GM19328 (cell line): ENCODE measurements around the gene DAGLA.

Source experiments
- ATAC-seq: cut with Tn5 transposase; IDR thresholded peaks from one replicate; pipeline ENCODE4 v1.9.1; 2021; ENCODE audit warnings: mild to moderate bottlenecking, moderate library complexity; ENCODE audit not compliant: unreplicated experiment

DAGLA gene

DNA sequence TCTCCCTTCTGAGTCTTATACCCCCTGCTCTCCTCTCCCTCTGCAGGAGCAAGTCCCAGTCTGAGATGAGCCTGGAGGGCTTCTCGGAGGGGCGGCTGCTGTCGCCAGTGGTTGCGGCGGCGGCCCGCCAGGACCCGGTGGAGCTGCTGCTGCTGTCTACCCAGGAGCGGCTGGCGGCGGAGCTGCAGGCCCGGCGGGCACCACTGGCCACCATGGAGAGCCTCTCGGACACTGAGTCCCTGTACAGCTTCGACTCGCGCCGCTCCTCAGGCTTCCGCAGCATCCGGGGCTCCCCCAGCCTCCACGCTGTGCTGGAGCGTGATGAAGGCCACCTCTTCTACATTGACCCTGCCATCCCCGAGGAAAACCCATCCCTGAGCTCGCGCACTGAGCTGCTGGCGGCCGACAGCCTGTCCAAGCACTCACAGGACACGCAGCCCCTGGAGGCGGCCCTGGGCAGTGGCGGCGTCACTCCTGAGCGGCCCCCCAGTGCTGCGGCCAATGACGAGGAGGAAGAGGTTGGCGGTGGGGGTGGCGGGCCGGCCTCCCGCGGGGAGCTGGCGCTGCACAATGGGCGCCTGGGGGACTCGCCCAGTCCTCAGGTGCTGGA is 63.4 kb downstream of the DAGLA start:
- no peak for ATAC-seq

DNA sequence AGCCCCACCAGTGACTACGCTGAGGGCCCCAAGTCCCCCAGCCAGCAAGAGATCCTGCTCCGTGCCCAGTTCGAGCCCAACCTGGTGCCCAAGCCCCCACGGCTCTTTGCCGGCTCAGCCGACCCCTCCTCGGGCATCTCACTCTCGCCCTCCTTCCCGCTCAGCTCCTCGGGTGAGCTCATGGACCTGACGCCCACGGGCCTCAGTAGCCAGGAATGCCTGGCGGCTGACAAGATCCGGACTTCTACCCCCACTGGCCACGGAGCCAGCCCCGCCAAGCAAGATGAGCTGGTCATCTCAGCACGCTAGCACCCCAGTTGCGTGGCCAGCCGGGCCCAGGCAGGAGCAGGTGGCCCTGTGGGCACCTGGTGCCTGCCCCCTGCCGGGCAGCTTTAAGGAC is 64.0 kb downstream of the DAGLA start:
- ATAC-seq = no peak

DNA sequence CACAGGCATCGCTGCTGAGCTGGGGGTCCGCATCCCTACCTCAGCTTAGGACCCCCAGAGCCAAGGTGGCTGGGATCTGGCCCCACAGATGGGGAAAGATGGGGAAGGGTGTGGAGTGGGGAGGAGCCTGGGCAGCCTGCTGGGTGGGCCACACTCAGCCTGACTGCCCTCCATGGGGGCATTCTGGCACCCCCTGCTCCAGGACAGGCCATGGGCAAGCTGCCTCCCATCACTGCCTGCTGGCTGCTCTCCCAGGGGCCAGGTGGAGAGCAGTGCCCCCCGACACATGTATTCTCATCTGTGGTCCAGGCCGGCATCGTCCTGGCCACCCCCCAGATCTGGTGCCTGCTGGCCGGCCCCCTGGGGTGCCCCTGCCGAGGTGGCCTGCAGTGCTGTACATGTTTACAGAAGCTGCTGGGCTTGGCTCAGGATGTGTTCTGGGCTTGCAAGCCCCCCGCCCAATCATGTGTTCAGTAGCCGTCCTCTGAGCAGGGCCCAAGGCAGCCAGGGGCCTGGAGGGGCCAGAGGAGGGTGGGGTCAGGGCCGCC is 64.5 kb downstream of the DAGLA start:
- ATAC-seq = no peak

DNA sequence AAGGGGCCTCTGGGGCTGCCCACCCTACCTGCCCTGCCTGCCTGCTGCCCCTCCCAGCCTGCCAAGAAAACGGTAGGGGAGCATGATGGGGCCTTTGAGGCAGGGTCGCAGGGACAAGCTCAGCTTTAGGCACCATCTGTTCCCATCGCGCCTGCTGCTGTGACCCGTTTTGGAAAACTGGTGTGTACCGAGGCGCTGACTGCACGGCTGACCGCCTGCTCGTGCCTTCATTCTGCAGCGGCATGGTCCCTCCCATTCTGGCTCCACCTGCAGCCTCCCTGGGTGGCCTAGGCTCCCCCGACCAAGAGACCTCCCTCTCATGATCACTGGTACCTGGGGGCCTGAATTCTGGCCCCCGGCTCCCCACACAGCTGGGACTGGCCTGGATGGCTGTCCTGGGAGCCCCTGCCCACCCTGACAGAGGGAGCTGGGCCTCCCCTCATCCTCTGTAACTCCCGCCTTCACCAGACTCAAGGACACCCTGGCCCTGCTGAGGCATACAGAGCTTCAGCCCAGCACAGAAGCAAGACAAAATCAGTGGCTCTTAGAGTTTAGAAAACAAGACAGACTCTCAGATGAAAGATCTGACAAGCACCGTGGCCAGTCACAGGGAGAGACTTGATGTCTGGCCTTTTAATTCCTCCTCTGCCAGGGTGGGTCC is 65.7 kb downstream of the DAGLA start:
- ATAC-seq = no peak

DNA sequence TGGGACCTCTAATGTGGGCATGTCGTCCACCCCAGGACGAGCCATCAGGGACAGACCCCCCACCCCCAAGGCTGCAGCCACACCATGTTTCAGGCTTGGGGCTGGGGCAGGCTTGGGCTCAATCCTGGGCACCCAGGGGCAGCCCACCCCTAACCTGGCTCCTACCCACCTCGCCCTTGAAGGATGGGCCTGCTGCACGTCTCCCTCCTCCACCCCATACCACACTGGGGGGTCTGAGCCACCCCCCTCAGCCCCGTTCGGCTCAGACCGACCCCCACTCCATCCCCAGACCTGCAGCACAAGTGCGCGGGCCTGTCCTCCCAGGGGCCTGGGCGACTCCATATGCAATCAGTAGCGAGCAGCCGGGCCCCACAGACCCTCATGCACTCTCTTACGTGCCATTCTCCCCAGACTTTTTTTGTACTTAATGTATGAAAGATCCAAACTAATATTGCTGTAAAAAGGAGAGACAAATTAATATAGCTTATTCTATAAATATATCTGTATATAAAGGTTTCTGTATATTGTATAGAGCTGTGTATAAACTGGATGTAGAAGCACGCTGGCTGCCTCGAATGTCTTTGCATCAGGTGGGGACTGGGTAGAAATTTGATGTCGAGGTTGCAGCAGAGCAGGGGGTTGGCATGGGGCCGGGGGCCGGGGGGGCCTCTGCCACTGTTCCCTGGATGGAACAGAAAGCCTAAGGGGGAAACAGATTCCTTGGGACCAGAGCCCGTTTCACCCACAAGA is 66.4 kb downstream of the DAGLA start:
- no peak for ATAC-seq

DNA sequence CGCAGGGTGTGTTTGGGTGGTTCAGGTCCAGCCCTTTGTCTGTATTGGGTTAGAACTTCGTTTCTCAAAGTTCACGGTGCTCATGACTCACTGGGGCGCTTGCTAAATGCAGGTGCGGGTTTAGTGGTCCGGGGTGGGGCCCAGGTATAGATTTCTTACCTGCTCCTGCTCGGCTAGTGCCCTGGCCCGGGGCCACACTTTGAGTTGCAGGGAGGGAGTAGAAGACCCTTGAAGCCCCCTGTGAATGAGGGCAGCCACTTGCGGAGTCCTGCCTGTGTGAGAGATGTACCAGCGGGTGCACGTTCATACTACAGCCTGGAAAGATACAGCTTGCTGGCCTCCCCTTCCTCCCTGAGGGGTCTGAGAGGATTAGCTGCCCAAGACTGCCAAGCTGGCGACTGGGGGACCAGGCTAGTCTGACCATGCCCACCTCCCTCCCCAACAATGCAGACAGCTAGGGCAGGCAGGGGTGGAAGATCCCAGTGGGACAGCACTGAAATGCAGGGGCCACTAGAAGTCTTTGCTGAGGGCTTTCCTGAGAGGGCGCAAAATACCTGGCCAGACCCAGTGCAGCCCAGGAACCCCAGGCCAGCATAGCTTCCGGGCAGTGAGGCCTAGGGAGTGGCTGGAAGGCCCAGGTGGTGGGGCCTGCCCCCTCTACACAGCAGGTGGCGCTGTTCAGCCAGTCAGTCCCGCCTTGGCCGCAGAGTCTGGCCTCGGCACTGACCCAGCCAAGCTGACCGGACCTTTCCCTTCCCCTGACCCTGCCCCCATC is 67.2 kb downstream of the DAGLA start:
- ATAC-seq = no peak

DNA sequence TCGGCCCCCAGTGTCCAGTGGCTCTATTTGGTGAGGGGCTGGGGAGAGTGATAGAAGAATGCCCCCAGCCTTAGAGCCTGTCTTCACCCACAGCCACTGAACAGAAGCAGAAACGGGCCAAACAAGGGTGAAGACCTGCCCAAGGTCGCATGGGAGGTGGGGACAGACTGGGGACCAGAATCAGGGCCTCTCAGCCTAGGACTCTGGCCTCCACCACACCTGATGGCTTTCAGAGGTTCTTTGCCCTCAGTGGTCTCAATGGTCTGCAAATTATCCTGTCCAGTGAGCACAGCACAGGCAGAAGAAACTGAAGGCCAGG is 67.7 kb downstream of the DAGLA start:
- no peak for ATAC-seq

DNA sequence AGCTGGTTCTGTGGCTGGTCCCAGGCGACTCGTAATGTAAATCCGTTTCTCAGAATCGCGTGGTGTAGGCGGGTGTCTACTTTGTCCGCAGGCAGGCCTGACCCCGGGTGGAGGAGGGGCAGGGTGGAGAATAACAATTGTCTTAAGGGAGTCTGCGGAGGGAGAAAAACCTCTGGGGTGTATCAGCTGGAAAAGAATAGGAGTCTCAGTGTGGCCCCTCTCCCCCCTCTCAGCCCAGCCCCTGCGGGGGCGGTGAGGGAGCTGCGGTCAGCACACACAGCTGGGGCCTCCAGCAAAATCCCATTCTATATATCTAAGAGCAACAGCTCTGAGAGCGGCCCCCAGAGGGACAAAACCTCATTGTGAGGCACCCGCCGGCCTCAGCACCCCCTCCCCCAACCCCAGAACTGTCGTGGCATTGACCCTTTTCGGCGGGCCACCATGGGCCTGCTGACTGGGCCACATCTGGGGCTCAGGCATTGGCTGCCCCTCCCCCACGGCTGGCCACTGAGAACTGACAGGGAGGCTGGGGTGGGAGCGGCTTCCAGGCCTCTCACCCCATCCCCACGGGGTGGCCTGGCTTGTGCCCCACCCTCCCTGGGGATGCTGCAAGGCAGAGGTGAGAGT is 69.5 kb downstream of the DAGLA start:
- no peak for ATAC-seq

DNA sequence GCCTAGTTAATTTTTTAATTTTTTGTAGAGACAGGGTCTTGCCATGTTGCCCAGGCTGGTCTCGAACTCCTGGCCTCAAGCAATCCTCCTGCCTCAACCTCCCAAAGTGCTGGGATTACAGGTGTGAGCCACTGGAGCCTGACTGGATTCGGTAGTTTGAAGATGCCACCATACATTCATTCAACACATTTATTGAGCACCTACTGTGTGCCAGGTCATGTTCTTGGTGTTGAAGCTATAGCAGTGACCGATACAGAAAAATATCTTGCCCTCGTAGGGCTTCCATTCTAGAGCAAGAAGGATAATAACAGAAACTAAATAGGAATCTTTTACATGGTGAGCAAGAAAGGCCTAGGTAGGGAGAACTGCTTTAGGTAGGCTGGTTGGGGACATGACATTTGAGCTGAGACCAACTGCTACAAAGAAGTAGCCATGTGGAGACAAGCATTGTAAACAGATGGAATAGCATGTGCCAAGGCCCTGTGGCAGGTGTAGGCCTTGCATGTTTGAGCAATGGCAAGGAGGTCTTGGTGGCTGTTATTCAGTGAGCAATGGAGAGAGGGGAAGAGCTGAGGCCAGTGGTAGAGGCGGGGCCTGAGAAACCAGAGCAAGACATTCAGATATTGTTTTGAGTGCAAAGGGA is 70.6 kb downstream of the DAGLA start:
- ATAC-seq = no peak

DNA sequence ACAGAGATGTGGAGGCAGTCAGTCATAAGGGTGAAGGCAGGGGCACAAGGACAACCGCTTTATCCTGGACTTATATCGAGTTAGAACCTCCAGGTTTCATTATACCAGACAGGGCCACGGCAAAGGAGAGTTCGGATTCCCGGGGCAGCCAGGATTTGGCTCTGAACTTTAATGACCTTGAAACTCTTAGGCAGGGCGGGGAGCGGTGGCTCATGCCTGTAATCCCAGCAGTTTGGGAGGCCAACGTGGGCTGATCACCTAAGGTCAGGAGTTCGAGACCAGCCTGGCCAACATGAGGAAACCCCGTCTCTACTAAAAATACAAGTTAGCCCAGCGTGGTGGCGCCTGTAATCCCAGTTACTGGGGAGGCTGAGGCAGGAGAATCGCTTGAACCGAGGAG is 71.2 kb downstream of the DAGLA start:
- ATAC-seq = no peak

DNA sequence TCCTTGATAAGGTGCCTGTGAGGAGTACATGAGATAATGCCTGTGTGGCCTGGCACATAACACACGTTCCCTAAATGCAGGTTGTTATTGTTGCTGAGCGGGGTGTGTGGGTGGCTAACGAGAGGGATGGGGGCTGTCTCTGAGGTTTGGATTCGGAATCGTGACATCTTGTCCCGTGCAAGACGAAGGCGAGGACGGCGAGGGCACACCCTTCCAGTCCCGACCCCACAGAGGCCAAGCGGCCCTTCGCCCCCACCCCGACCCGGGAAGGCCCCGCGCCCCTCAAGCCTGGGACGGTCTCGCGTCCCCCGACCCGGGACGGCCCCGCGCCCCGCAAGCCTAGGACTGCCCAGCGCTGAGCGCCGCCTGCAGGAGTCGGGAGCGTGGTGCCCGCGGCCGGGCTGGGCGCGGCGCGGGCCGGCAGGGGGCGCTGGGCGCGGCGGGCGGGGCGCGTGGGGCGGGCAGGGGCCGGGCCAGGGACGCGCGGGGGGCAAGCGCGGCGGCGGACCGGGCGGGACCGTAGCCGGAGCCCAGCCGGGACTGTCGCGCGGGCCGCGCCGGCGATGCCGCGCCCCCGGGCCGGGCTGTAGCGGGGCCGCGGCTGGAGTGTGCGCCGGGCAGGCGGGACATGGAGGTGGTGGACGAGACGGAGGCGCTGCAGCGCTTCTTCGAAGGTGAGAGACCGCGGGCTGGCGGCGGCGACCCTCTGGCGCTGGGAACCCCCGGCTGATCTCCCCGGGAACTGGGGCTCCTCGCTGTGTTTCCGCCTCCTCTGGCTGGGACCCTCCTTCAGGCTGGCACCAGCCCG is 72.1 kb downstream of the DAGLA start, which contains the start of gene MYRF:
Gene MYRF (plus strand): TSS at position 520 of the 808 bp plus-strand sequence. CDS start 109 bp downstream, at position 629.
- no peak for ATAC-seq

DNA sequence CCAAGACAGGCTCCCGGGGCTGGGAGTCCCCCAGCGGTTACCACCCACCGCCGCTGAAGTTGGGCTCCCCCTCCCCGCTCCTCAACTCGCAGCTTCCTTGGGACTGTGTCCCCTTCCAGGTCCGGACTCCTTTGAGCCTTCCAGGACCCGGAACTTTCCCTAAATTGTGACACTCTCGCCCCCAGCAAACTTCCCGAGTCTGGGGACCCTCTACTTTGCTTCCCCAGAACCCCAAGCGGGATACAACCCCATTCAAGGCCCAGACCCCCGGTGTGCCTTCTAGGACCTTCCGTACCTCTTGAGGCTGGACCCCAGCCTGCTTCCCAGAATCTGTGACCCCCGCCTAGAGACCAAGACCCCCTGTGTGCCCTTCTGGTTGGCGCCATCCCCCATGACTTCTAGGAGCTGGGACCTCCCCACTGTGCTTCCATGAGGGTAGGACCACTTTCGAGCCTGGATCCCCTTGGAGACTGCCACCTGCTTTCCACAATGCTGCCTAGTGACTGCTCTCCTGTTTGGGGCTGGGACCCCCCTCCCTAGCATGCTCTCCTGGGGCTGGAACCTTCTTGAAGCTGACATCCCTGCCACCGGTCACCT is 72.8 kb downstream of the DAGLA start:
- no peak for ATAC-seq

DNA sequence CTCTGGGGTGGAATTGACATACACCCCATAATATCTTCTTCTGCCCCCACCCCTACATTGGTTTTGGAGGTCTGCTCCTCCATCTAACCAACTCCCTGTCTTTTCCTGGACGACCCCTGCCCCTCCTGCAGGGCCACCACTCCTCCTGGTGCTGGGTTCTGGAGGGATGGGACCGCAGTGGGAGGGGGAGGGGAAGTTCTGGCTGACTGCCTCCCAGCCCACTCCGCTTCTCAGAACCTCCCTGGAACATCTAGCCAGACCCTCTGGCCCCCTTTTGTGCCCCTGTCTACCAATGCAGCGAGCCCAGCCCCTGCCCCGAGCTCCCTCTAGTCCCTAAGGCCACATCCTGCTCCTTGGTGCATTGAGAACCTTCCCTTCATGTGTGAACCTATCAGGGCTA is 73.5 kb downstream of the DAGLA start:
- ATAC-seq = no peak

DNA sequence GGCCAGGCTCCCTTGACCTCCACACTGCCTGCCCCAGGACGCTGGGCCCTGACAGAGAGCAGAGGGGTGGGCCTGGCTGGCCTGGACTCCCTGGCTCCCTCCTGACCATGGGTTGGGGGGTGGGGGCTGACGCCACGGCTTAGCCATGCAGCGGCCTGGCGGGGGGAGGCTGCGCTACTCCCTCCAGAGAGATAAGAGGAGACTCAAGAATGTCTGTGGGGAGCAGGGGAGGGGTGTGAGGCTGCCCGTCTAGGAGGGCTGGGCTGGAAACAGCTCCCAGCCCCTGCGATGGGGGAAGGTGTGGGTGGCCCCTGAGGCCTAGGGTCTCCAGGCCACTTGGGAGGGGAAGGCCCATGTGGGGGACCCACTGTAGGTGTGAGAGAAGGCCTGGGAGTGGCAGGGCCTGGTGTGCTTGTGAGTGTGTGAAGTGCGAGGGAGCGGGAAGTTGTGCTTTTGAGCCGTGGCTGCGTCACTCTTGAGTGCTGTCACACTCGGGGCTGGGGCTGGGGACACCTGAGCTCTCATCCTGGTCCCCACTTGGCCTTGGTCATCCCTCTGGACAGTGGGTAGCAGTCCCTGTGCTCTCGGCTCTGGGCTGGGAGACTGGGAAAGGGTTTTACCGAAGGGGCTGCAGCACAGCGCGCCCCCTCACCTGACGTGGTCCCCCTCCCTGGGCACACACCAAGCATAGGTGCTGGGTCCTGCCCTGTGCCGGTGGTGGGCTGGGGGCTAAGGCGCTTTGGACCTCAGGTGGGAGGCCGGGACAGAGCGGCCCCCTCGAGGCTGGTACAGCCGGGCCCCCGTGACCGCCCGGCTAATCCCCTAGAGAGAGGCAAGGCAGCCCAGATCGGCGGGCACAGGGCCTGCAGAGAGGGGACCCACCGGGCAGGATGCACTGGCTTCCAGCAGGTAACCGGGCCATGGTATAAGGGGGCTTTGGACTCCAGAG is 74.6 kb downstream of the DAGLA start:
- no peak for ATAC-seq

DNA sequence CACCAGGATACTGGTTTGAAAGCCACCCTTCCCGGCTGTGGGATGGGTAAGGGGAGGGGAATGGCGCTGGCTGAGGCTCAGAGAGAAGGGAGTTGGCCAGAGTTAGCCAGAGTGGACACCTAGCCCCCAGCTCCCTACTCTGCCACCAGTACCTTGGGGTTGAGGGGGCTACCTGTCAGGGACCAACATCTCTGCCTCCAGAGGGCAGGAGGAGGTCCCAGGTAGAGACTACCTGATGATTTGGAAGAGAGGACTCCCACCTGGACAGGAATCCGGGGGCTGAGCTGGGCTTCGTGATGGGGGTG is 75.9 kb downstream of the DAGLA start:
- no peak for ATAC-seq

DNA sequence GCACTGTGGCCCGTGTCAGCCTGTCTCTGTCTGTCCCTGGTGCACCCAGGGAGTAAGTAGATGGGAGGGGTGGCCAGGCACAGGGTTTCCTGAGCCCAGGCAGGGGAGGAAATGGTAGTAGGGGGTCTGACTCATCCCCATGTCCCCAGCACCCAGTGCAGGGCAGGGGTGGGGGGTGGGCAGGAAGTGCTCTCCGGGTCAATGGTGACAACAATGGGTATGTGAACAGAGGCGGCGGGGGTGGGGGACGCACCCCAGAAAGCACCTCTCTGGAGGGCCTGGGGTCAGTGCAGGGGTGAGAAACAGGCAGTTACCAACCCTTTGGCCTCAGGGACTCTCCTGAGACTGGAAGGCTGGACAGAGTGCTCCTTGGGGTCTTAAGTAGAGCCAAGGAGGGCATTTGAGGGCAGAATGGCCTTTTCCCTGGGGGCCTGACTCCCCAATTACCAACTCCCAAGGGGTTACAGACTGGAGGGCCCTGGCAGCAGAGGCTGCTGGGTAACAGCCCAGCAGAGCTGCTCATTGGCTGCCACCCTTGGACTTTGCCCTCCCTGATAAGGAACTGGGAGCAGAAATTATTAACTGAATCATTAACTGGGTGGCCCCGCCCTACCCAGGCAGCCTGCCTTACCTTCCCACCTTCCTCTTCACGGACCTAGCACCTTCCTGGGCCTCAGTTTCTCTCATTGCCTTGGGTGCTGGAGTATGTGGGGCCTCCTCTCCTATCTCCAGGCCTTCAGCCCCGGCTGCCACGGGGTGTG is 76.4 kb downstream of the DAGLA start:
- ATAC-seq = no peak

DNA sequence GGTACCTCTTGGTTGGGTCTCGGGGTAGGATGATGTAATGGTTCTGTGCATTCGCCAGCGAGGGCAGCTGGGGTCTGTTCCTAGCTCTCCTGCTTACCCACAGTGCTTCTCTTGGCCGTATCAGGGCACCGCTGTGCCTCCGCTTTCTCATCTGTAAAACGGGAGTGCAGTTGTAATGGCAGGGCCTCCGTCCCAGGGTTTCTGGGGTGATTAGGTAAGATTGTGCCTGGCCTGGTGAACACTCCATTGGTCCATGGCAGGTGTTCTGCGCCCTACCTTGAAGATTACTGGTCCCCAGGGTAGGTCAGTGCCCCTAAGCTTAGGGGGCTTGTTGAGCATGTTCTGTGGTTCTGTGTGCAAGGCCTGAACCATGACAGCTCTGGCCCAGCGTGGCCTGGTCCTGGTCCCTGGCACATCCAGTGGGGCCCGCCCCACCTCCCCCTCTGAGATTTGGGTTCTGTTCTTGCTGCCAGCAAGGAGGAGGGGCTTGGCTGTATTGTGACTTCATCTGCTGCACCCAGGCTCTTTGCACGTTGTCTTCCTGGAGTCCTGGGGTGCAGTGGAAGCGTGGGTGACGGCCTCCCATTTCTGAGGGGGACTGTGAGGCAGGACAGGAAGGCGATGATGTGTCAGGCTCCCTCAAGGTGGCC is 77.1 kb downstream of the DAGLA start:
- no peak for ATAC-seq
